Liver (tissue), 3 donors: ENCODE results near the gene CEP135.

Experiments used
- CTCF ChIP-seq: fragments of 150-350 bp; IDR thresholded peaks from 2 replicates; pipeline ENCODE4 v1.5.1; 2017; ENCODE audit warnings: improper control_type of control experiment, low read depth, low read length; ENCODE audit not compliant: missing input control
- EGR1 ChIP-seq, 2 donors: IDR thresholded peaks; 2 replicates each; pipeline ENCODE4 v1.6.1; 2016 to 2018; ENCODE audit warnings: antibody characterized with exemption in 2 of 2, low read depth in 2 of 2
- FOXA1 ChIP-seq: IDR thresholded peaks from 2 replicates; pipeline ENCODE4 v1.6.1; 2016; ENCODE audit warnings: antibody characterized with exemption
- FOXA2 ChIP-seq: IDR thresholded peaks from 2 replicates; pipeline ENCODE4 v1.6.1; 2016; ENCODE audit warnings: antibody characterized with exemption
- GABPA ChIP-seq, 2 donors: IDR thresholded peaks in 1 of 2; conservative IDR thresholded peaks in 1 of 2; 2 replicates each; pipeline ENCODE4 v1.6.1; 2016; ENCODE audit warnings: antibody characterized with exemption in 2 of 2, mild to moderate bottlenecking in 1 of 2, moderate library complexity in 1 of 2
- JUND ChIP-seq, 2 donors: IDR thresholded peaks; 2 replicates each; pipeline ENCODE4 v1.6.1; 2016; ENCODE audit warnings: antibody characterized with exemption in 2 of 2
- MAX ChIP-seq: IDR thresholded peaks from 2 replicates; pipeline ENCODE4 v1.6.1; 2016; ENCODE audit warnings: antibody characterized with exemption
- RAD21 ChIP-seq, 2 donors: IDR thresholded peaks; 2 replicates each; pipeline ENCODE4 v1.6.1; 2016; ENCODE audit warnings: antibody characterized with exemption in 2 of 2, mild to moderate bottlenecking in 2 of 2
- SP1 ChIP-seq: IDR thresholded peaks from 2 replicates; pipeline ENCODE4 v1.6.1; 2018; ENCODE audit warnings: antibody characterized with exemption, mild to moderate bottlenecking
- TAF1 ChIP-seq: conservative IDR thresholded peaks from 2 replicates; pipeline ENCODE4 v1.6.1; 2016; ENCODE audit warnings: antibody characterized with exemption, mild to moderate bottlenecking
- YY1 ChIP-seq: IDR thresholded peaks from 2 replicates; pipeline ENCODE4 v1.6.1; 2016; ENCODE audit warnings: antibody characterized with exemption, mild to moderate bottlenecking
- ZBTB33 ChIP-seq: IDR thresholded peaks from 2 replicates; pipeline ENCODE4 v1.6.1; 2016; ENCODE audit warnings: antibody characterized with exemption
- TF ChIP-seq, protein P1 (sequence below): IDR thresholded peaks from 2 replicates; pipeline ENCODE4 v1.6.1; 2016; ENCODE audit warnings: antibody characterized with exemption
- TF ChIP-seq, protein P2 (sequence below): IDR thresholded peaks from 2 replicates; pipeline ENCODE4 v1.6.1; 2016; ENCODE audit warnings: antibody characterized with exemption, mild to moderate bottlenecking
- donor health status: healthy.
- donor health status: healthy.

DNA sequence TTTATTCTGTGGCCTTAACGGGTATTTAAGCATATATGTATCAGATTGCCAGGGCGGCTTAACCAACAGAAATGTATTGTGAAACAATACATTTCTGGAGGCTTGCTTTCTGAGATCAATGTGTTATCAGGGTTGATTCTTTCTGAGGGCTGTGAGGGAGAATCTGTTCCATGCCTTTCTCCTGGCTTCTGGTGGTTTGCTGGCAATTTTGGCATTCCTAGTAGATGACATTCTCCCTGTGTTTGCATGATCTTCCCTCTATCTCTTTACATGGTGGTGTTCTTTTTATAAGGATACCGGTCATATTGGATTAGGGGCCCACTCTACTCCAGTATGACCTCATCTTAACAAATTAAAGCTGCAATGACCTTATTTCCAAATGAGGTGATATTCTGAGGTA lies 16.9 kb upstream of the CEP135 start:
- no peak for TF ChIP-seq CTCF
- no peak for TF ChIP-seq TAF1
- TF ChIP-seq, protein P1, sequence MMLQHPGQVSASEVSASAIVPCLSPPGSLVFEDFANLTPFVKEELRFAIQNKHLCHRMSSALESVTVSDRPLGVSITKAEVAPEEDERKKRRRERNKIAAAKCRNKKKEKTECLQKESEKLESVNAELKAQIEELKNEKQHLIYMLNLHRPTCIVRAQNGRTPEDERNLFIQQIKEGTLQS, result no peak
- TF ChIP-seq MAX, result no peak
- TF ChIP-seq GABPA (IDR thresholded peaks at IDR 0.05 in 1 of 2, conservative IDR thresholded peaks at IDR 0.05 in 1 of 2), result no peak
- no peak for TF ChIP-seq RAD21 (IDR thresholded peaks at IDR 0.05)
- TF ChIP-seq ZBTB33, result no peak
- TF ChIP-seq SP1, result no peak
- TF ChIP-seq, protein P2, sequence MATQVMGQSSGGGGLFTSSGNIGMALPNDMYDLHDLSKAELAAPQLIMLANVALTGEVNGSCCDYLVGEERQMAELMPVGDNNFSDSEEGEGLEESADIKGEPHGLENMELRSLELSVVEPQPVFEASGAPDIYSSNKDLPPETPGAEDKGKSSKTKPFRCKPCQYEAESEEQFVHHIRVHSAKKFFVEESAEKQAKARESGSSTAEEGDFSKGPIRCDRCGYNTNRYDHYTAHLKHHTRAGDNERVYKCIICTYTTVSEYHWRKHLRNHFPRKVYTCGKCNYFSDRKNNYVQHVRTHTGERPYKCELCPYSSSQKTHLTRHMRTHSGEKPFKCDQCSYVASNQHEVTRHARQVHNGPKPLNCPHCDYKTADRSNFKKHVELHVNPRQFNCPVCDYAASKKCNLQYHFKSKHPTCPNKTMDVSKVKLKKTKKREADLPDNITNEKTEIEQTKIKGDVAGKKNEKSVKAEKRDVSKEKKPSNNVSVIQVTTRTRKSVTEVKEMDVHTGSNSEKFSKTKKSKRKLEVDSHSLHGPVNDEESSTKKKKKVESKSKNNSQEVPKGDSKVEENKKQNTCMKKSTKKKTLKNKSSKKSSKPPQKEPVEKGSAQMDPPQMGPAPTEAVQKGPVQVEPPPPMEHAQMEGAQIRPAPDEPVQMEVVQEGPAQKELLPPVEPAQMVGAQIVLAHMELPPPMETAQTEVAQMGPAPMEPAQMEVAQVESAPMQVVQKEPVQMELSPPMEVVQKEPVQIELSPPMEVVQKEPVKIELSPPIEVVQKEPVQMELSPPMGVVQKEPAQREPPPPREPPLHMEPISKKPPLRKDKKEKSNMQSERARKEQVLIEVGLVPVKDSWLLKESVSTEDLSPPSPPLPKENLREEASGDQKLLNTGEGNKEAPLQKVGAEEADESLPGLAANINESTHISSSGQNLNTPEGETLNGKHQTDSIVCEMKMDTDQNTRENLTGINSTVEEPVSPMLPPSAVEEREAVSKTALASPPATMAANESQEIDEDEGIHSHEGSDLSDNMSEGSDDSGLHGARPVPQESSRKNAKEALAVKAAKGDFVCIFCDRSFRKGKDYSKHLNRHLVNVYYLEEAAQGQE, result no peak
- TF ChIP-seq JUND (IDR thresholded peaks at IDR 0.05), result no peak
- no peak for TF ChIP-seq YY1
- TF ChIP-seq EGR1 (IDR thresholded peaks at IDR 0.05; ENCODE audit: low read depth in 2 of 2), result no peak
- no peak for TF ChIP-seq FOXA2
- TF ChIP-seq FOXA1, result no peak
